ENCODE measurements around the gene ZBED1.

DNA sequence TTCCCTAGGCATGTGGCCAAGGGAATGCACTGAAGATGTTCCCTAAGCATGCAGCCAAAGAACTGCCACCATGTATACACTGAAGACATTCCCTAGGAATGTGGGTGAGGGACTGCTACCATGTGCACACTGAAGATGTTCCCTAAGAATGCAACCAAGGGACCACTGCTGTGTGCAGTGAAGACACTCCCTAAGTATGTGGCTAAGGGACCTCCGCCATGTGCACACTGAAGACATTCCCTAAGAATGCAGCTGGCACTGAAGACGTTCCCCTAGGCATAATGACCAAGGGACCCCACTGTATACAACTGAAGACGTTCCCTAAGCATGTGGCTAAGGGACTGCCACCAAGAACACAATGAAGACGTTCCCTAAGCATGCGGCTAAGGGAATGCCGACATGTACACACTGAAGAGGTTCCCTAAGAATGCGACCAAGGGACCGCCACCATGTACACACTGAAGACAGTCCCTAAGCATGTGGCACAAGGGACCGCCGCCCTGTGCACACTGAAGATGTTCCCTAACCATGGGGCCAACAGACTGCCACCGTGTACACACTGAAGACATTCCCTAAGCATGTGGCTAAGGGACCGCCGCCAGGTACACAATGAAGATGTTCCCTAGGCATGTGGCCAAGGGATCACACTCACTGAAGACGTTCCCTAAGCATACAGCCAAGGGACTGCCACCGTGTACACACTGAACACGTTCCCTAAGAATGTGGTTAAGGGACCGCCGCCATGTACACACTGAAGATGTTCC is 25.6 kb downstream of the ZBED1 start:
- no peak for TF ChIP-seq POLR2A (IDR thresholded peaks at IDR 0.05; ENCODE audit: low read depth, low read length)
- TF ChIP-seq PAX5 (IDR thresholded peaks at IDR 0.05; ENCODE audit: insufficient read depth, low read length, severe bottlenecking) = no peak
- no peak for TF ChIP-seq POU2F2 (IDR thresholded peaks at IDR 0.05; ENCODE audit: low read depth, low read length)
- TF ChIP-seq TAF1 (IDR thresholded peaks at IDR 0.05; ENCODE audit: low read depth, low read length) = no peak
- TF ChIP-seq SPI1 (IDR thresholded peaks at IDR 0.05; ENCODE audit: low read depth, low read length) = no peak
